HepG2 (cell line): Measurements from ENCODE around the gene ASB9.

Experiments used
- AGO2 ChIP-seq: fragments of 200-400 bp; formaldehyde crosslinking; optimal IDR thresholded peaks from 2 replicates; pipeline ENCODE3; 2017; ENCODE audit warnings: mild to moderate bottlenecking, low read depth, low read length, moderate library complexity
- HDAC2 ChIP-seq: sonication (generic); formaldehyde crosslinking; IDR thresholded peaks from 2 replicates; pipeline ENCODE4 v1.4.0; 2020; ENCODE audit warnings: missing genetic modification reagents
- MZF1 ChIP-seq: sonication (generic); formaldehyde crosslinking; IDR thresholded peaks from 2 replicates; pipeline ENCODE4 v1.8.1; 2023; ENCODE audit warnings: mild to moderate bottlenecking, missing genetic modification reagents, borderline replicate concordance
- TEAD3 ChIP-seq: optimal IDR thresholded peaks from 2 replicates; pipeline ENCODE3; 2016; ENCODE audit warnings: borderline replicate concordance
- ZNF282 ChIP-seq: fragments of 450-650 bp; IDR thresholded peaks from 2 replicates; pipeline ENCODE4 v1.6.1; 2018; ENCODE audit not compliant: partially characterized antibody
- TF ChIP-seq, protein P1 (sequence below): IDR thresholded peaks from 2 replicates; pipeline ENCODE4 v1.6.1; 2016; ENCODE audit warnings: control low read depth
- TF ChIP-seq, protein P2 (sequence below): sonication (generic); formaldehyde crosslinking; IDR thresholded peaks from 2 replicates; pipeline ENCODE4 v1.8.0; 2022; ENCODE audit warnings: missing genetic modification reagents, mild to moderate bottlenecking, borderline replicate concordance
- TF ChIP-seq, protein P3 (sequence below): sonication (generic); formaldehyde crosslinking; IDR thresholded peaks from 2 replicates; pipeline ENCODE4 v1.4.0; 2020; ENCODE audit warnings: missing genetic modification reagents, low read depth, mild to moderate bottlenecking, borderline replicate concordance

DNA sequence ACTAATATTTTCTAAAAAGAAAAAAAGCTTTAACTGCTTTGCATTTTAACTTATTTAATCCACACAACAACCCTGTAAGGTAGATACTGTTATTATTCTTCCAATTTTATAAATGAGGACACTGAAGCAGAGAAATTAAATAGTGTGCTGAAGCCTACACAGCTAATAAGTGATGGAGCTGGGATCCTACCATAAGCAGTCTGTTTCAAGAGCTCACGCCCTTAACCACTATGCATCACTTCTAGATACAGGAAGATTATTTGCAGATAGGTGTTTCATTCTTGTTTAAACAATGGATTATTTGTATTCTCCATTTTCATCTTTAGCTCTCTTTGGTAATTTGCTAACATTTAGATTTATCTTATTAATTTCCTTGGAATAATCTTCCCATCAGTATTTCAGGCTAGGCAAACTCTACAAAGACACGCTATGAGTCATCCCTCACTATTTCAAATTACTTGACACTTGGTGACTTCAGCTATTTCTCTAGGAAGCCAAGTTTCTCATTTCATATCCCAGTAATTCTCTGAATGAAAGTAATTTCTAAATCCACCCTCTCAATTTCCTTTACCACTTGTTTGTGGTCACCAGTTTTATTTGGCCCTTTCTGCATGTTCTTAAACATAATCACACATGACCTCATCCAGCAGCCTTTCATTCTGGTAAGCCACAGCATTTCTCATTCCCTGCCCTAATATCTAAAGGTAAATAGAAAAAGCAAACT is 67.3 kb downstream of the ASB9 start:
- TF ChIP-seq, protein P1, sequence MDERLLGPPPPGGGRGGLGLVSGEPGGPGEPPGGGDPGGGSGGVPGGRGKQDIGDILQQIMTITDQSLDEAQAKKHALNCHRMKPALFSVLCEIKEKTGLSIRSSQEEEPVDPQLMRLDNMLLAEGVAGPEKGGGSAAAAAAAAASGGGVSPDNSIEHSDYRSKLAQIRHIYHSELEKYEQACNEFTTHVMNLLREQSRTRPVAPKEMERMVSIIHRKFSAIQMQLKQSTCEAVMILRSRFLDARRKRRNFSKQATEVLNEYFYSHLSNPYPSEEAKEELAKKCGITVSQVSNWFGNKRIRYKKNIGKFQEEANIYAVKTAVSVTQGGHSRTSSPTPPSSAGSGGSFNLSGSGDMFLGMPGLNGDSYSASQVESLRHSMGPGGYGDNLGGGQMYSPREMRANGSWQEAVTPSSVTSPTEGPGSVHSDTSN: no peak
- TF ChIP-seq MZF1 (CRISPR knock-in tag): no peak
- TF ChIP-seq AGO2: no peak
- no peak for TF ChIP-seq HDAC2 (CRISPR knock-in tag)
- TF ChIP-seq, protein P2, sequence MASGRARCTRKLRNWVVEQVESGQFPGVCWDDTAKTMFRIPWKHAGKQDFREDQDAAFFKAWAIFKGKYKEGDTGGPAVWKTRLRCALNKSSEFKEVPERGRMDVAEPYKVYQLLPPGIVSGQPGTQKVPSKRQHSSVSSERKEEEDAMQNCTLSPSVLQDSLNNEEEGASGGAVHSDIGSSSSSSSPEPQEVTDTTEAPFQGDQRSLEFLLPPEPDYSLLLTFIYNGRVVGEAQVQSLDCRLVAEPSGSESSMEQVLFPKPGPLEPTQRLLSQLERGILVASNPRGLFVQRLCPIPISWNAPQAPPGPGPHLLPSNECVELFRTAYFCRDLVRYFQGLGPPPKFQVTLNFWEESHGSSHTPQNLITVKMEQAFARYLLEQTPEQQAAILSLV (CRISPR knock-in tag): no peak
- TF ChIP-seq, protein P3, sequence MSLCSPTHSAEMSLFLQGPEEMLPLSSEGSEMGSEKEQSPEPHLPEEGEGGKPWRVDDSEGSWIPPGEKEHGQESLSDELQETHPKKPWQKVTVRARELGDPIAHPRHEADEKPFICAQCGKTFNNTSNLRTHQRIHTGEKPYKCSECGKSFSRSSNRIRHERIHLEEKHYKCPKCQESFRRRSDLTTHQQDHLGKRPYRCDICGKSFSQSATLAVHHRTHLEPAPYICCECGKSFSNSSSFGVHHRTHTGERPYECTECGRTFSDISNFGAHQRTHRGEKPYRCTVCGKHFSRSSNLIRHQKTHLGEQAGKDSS (CRISPR knock-in tag): no peak
- TF ChIP-seq TEAD3 (CRISPR knock-in tag): no peak
- no peak for TF ChIP-seq ZNF282
